GM23338 (cell line): ENCODE data around the gene ESPL1. TPM values are rescaled to one million over a fixed set of nuclear protein-coding genes. Genes with fewer than 3 reads are reported as not detected.

Source experiments
- ATAC-seq: fragments of 200-7000 bp; cut with Tn5 transposase; 3 replicates; pipeline ENCODE4 v1.9.1; 2020
- DNase-seq: peaks from one replicate; pipeline ENCODE4 v3.0.0-alpha.2; 2015; ENCODE audit warnings: low spot score
- H2AFZ ChIP-seq: fragments of 200-600 bp; sonication (generic); 2 replicates; pipeline ENCODE4 v1.8.0; 2016; ENCODE audit warnings: antibody characterized with exemption, mild to moderate bottlenecking, moderate library complexity
- H3F3A ChIP-seq: fragments of 200-600 bp; sonication (generic); replicated peaks from 2 replicates; pipeline ENCODE4 v1.8.0; 2017; ENCODE audit warnings: antibody characterized with exemption, mixed run types, low read depth
- H3K27ac ChIP-seq: fragments of 200-600 bp; sonication (generic); 2 replicates; pipeline ENCODE4 v1.6.1; 2016; ENCODE audit warnings: low read depth
- H3K27me3 ChIP-seq: fragments of 200-600 bp; sonication (generic); 2 replicates; pipeline ENCODE4 v1.8.0; 2016; ENCODE audit warnings: mild to moderate bottlenecking, mixed run types, moderate library complexity; ENCODE audit not compliant: insufficient read depth
- H3K36me3 ChIP-seq: fragments of 200-600 bp; sonication (generic); 2 replicates; pipeline ENCODE4 v1.8.0; 2016; ENCODE audit warnings: mild to moderate bottlenecking; ENCODE audit not compliant: insufficient read depth
- H3K4me1 ChIP-seq: fragments of 200-600 bp; sonication (generic); 2 replicates; pipeline ENCODE4 v1.8.0; 2016; ENCODE audit warnings: mild to moderate bottlenecking, moderate library complexity; ENCODE audit not compliant: insufficient read depth
- H3K4me2 ChIP-seq: fragments of 200-600 bp; sonication (generic); 2 replicates; pipeline ENCODE4 v1.7.1; 2017; ENCODE audit warnings: mixed run types
- H3K4me3 ChIP-seq: fragments of 200-600 bp; sonication (generic); 2 replicates; pipeline ENCODE4 v1.6.1; 2016; ENCODE audit warnings: mixed run types
- H3K79me2 ChIP-seq: fragments of 200-600 bp; sonication (generic); replicated peaks from 2 replicates; pipeline ENCODE4 v1.8.0; 2017; ENCODE audit warnings: mild to moderate bottlenecking; ENCODE audit not compliant: insufficient read depth
- H3K9me2 ChIP-seq: fragments of 200-600 bp; sonication (generic); 2 replicates; pipeline ENCODE4 v1.8.0; 2017; ENCODE audit not compliant: insufficient read depth
- H4K20me1 ChIP-seq: fragments of 200-600 bp; sonication (generic); replicated peaks from 2 replicates; pipeline ENCODE4 v1.8.0; 2017; ENCODE audit warnings: mild to moderate bottlenecking; ENCODE audit not compliant: insufficient read depth
- H3K27ac Mint-ChIP-seq: 2 replicates; pipeline ENCODE4 v1.8.0; 2020; ENCODE audit warnings: inconsistent platforms, mild to moderate bottlenecking, moderate library complexity, mixed read lengths
- H3K27me3 Mint-ChIP-seq: 3 replicates; pipeline ENCODE4 v1.8.0; 2022; ENCODE audit warnings: low read depth, mild to moderate bottlenecking, moderate library complexity, mixed read lengths, inconsistent platforms; ENCODE audit not compliant: insufficient read depth, poor library complexity
- H3K36me3 Mint-ChIP-seq: 3 replicates; pipeline ENCODE4 v1.8.0; 2021; ENCODE audit warnings: low read depth, mild to moderate bottlenecking, inconsistent platforms, moderate library complexity, mixed read lengths
- H3K4me1 Mint-ChIP-seq: 3 replicates; pipeline ENCODE4 v1.8.0; 2020; ENCODE audit warnings: mild to moderate bottlenecking, inconsistent platforms, mixed read lengths
- H3K4me3 Mint-ChIP-seq: 3 replicates; pipeline ENCODE4 v1.8.0; 2021; ENCODE audit warnings: moderate library complexity, mild to moderate bottlenecking, inconsistent platforms, mixed read lengths
- H3K9me3 Mint-ChIP-seq: 3 replicates; pipeline ENCODE4 v1.8.0; 2020; ENCODE audit warnings: moderate library complexity, mild to moderate bottlenecking, inconsistent platforms, mixed read lengths
- CREB1 ChIP-seq: fragments of 250-450 bp; sonication (Bioruptor Pico); IDR thresholded peaks from 2 replicates; pipeline ENCODE4 v1.5.0; 2020; ENCODE audit warnings: low read depth, mild to moderate bottlenecking, moderate library complexity
- EZH2 ChIP-seq: fragments of 200-600 bp; sonication (generic); IDR thresholded peaks from one replicate; pipeline ENCODE4 v1.8.0; 2017; ENCODE audit warnings: antibody characterized with exemption, mild to moderate bottlenecking, low read depth; ENCODE audit not compliant: unreplicated experiment
- EZH2phosphoT487 ChIP-seq: fragments of 200-600 bp; sonication (generic); IDR thresholded peaks from one replicate; pipeline ENCODE4 v1.8.1; 2018; ENCODE audit warnings: antibody characterized with exemption; ENCODE audit not compliant: unreplicated experiment
- NANOG ChIP-seq: IDR thresholded peaks from 2 replicates; pipeline ENCODE4 v1.6.1; 2016; ENCODE audit warnings: antibody characterized with exemption, borderline replicate concordance
- POLR2AphosphoS5 ChIP-seq: IDR thresholded peaks from 2 replicates; pipeline ENCODE4 v1.6.1; 2016; ENCODE audit warnings: antibody characterized with exemption, low read depth
- STAT1 ChIP-seq: IDR thresholded peaks from one replicate; pipeline ENCODE4 v1.6.1; 2016; ENCODE audit warnings: antibody characterized with exemption; ENCODE audit not compliant: unreplicated experiment
- ZNF114 ChIP-seq: fragments of 250-450 bp; sonication (Bioruptor Pico); IDR thresholded peaks from 2 replicates; pipeline ENCODE4 v1.5.0; 2020; ENCODE audit warnings: mild to moderate bottlenecking, moderate library complexity
- ZNF331 ChIP-seq: fragments of 250-450 bp; sonication (Bioruptor Pico); IDR thresholded peaks from 2 replicates; pipeline ENCODE4 v1.5.0; 2020; ENCODE audit warnings: low read depth, mild to moderate bottlenecking, moderate library complexity
- polyA plus RNA-seq: library from polyadenylated mRNA; unstranded; fragments of >200 nt; fragmentation: Nextera tagmentation; extraction: Ambion mirVana; gene quantifications from 2 replicates; pipeline ENCODE4 v1.2.1, GENCODE V29; 2016
- total RNA-seq: library from RNA; depleted of rRNA; stranded (reverse); fragments of >200 nt; shearing (Covaris generic); gene quantifications from 2 replicates; pipeline ENCODE4 v1.2.3, GENCODE V29; 2014
- TF ChIP-seq, protein P1 (sequence below), 2 experiments: fragments of 200-600 bp in 1 of 2; sonication (generic) in 1 of 2; conservative IDR thresholded peaks; 2 replicates each; pipeline versions ENCODE4 v1.5.1 to v1.6.1; 2016 to 2017; ENCODE audit warnings: antibody characterized with exemption in 2 of 2, low read depth in 2 of 2, mild to moderate bottlenecking in 2 of 2, moderate library complexity in 1 of 2
- TF ChIP-seq, protein P2 (sequence below): fragments of 250-450 bp; sonication (Bioruptor Pico); IDR thresholded peaks from 2 replicates; pipeline ENCODE4 v1.5.0; 2020; ENCODE audit warnings: mild to moderate bottlenecking, moderate library complexity
- TF ChIP-seq, protein P3 (sequence below): IDR thresholded peaks from 2 replicates; pipeline ENCODE4 v1.6.1; 2016; ENCODE audit warnings: antibody characterized with exemption
- TF ChIP-seq, protein P4 (sequence below): IDR thresholded peaks from one replicate; pipeline ENCODE4 v1.6.1; 2018; ENCODE audit warnings: antibody characterized with exemption; ENCODE audit not compliant: unreplicated experiment

ESPL1 gene
- total and polyA plus RNA-seq, 2 experiments from 2014 or later = 13.2 to 56.5 TPM

DNA sequence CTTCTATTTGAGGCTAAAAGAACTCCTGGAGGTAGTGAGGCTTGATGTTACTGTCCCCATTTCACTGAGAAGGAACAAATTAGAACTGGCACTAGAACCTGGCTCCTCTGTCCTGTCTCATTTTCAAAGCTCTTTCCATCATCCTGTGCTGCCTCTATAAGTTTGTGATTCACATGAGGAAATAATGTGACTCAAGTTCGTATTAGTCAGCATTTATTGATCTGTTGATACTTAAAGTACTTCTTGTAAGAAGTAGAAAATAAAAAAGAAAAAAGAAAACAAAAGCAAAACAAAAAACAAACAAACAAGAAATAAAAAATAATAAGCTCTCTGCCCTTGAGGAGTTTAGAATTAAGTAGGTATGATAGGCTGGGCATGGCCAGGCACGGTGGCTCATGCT is 2.3 kb upstream of the ESPL1 start:
- Histone ChIP-seq H3K79me2 (peaks cover 21% of the 10 kb centered on the region; the same call in 1 of the 2 replicates), H3K4me2 (no peak overlapping the region), H2AFZ (no peak overlapping the region), H3K4me1 (peaks cover 12% of the 10 kb centered on the region), H4K20me1 (0 out of 2 replicates have a peak, but pooled peaks cover 4% of the 10 kb centered on the region), H3K4me3 (no peak overlapping the region), H3F3A (0 out of 2 replicates have a peak, but pooled peaks cover 11% of the 10 kb centered on the region), H3K27me3 (no peaks in the 10 kb centered on the region), H3K27ac (no peak overlapping the region), H3K36me3 (0 out of 2 replicates have a peak, but pooled peaks cover 4% of the 10 kb centered on the region), H3K9me2 (no peaks in the 10 kb centered on the region)
- H3K4me1 Mint-ChIP-seq = peaks cover 23% of the 10 kb centered on the region
- no peaks in the 10 kb centered on the region for H3K9me3 Mint-ChIP-seq
- no peak overlapping the region for H3K4me3 Mint-ChIP-seq
- peaks cover 20% of the 10 kb centered on the region for H3K36me3 Mint-ChIP-seq
- ATAC-seq = no peak
- no peak overlapping the region for H3K27ac Mint-ChIP-seq
- no peak for TF ChIP-seq ZNF331 (CRISPR knock-in tag)
- TF ChIP-seq EZH2 = no peak
- no peak for TF ChIP-seq STAT1
- TF ChIP-seq POLR2AphosphoS5 = no peak
- no peak for TF ChIP-seq NANOG
- TF ChIP-seq, protein P1, sequence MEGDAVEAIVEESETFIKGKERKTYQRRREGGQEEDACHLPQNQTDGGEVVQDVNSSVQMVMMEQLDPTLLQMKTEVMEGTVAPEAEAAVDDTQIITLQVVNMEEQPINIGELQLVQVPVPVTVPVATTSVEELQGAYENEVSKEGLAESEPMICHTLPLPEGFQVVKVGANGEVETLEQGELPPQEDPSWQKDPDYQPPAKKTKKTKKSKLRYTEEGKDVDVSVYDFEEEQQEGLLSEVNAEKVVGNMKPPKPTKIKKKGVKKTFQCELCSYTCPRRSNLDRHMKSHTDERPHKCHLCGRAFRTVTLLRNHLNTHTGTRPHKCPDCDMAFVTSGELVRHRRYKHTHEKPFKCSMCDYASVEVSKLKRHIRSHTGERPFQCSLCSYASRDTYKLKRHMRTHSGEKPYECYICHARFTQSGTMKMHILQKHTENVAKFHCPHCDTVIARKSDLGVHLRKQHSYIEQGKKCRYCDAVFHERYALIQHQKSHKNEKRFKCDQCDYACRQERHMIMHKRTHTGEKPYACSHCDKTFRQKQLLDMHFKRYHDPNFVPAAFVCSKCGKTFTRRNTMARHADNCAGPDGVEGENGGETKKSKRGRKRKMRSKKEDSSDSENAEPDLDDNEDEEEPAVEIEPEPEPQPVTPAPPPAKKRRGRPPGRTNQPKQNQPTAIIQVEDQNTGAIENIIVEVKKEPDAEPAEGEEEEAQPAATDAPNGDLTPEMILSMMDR (conservative IDR thresholded peaks at IDR 0.05; ENCODE audit: low read depth in 2 of 2) = no peak
- TF ChIP-seq, protein P2, sequence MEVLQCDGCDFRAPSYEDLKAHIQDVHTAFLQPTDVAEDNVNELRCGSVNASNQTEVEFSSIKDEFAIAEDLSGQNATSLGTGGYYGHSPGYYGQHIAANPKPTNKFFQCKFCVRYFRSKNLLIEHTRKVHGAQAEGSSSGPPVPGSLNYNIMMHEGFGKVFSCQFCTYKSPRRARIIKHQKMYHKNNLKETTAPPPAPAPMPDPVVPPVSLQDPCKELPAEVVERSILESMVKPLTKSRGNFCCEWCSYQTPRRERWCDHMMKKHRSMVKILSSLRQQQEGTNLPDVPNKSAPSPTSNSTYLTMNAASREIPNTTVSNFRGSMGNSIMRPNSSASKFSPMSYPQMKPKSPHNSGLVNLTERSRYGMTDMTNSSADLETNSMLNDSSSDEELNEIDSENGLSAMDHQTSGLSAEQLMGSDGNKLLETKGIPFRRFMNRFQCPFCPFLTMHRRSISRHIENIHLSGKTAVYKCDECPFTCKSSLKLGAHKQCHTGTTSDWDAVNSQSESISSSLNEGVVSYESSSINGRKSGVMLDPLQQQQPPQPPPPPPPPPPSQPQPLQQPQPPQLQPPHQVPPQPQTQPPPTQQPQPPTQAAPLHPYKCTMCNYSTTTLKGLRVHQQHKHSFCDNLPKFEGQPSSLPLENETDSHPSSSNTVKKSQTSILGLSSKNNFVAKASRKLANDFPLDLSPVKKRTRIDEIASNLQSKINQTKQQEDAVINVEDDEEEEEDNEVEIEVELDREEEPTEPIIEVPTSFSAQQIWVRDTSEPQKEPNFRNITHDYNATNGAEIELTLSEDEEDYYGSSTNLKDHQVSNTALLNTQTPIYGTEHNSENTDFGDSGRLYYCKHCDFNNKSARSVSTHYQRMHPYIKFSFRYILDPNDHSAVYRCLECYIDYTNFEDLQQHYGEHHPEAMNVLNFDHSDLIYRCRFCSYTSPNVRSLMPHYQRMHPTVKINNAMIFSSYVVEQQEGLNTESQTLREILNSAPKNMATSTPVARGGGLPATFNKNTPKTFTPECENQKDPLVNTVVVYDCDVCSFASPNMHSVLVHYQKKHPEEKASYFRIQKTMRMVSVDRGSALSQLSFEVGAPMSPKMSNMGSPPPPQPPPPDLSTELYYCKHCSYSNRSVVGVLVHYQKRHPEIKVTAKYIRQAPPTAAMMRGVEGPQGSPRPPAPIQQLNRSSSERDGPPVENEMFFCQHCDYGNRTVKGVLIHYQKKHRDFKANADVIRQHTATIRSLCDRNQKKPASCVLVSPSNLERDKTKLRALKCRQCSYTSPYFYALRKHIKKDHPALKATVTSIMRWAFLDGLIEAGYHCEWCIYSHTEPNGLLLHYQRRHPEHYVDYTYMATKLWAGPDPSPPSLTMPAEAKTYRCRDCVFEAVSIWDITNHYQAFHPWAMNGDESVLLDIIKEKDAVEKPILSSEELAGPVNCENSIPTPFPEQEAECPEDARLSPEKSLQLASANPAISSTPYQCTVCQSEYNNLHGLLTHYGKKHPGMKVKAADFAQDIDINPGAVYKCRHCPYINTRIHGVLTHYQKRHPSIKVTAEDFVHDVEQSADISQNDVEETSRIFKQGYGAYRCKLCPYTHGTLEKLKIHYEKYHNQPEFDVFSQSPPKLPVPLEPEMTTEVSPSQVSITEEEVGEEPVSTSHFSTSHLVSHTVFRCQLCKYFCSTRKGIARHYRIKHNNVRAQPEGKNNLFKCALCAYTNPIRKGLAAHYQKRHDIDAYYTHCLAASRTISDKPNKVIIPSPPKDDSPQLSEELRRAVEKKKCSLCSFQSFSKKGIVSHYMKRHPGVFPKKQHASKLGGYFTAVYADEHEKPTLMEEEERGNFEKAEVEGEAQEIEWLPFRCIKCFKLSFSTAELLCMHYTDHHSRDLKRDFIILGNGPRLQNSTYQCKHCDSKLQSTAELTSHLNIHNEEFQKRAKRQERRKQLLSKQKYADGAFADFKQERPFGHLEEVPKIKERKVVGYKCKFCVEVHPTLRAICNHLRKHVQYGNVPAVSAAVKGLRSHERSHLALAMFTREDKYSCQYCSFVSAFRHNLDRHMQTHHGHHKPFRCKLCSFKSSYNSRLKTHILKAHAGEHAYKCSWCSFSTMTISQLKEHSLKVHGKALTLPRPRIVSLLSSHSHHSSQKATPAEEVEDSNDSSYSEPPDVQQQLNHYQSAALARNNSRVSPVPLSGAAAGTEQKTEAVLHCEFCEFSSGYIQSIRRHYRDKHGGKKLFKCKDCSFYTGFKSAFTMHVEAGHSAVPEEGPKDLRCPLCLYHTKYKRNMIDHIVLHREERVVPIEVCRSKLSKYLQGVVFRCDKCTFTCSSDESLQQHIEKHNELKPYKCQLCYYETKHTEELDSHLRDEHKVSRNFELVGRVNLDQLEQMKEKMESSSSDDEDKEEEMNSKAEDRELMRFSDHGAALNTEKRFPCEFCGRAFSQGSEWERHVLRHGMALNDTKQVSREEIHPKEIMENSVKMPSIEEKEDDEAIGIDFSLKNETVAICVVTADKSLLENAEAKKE (CRISPR knock-in tag) = no peak
- TF ChIP-seq CREB1 (CRISPR knock-in tag) = no peak
- TF ChIP-seq ZNF114 (CRISPR knock-in tag) = no peak
- TF ChIP-seq, protein P3, sequence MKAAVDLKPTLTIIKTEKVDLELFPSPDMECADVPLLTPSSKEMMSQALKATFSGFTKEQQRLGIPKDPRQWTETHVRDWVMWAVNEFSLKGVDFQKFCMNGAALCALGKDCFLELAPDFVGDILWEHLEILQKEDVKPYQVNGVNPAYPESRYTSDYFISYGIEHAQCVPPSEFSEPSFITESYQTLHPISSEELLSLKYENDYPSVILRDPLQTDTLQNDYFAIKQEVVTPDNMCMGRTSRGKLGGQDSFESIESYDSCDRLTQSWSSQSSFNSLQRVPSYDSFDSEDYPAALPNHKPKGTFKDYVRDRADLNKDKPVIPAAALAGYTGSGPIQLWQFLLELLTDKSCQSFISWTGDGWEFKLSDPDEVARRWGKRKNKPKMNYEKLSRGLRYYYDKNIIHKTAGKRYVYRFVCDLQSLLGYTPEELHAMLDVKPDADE = no peak
- TF ChIP-seq EZH2phosphoT487 = no peak
- TF ChIP-seq, protein P4, sequence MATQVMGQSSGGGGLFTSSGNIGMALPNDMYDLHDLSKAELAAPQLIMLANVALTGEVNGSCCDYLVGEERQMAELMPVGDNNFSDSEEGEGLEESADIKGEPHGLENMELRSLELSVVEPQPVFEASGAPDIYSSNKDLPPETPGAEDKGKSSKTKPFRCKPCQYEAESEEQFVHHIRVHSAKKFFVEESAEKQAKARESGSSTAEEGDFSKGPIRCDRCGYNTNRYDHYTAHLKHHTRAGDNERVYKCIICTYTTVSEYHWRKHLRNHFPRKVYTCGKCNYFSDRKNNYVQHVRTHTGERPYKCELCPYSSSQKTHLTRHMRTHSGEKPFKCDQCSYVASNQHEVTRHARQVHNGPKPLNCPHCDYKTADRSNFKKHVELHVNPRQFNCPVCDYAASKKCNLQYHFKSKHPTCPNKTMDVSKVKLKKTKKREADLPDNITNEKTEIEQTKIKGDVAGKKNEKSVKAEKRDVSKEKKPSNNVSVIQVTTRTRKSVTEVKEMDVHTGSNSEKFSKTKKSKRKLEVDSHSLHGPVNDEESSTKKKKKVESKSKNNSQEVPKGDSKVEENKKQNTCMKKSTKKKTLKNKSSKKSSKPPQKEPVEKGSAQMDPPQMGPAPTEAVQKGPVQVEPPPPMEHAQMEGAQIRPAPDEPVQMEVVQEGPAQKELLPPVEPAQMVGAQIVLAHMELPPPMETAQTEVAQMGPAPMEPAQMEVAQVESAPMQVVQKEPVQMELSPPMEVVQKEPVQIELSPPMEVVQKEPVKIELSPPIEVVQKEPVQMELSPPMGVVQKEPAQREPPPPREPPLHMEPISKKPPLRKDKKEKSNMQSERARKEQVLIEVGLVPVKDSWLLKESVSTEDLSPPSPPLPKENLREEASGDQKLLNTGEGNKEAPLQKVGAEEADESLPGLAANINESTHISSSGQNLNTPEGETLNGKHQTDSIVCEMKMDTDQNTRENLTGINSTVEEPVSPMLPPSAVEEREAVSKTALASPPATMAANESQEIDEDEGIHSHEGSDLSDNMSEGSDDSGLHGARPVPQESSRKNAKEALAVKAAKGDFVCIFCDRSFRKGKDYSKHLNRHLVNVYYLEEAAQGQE = no peak
- no peak for DNase-seq
- peaks cover 20% of the 10 kb centered on the region for H3K27me3 Mint-ChIP-seq
